ENCODE results near the gene SLC18A3. TPM values are rescaled to one million over a fixed set of nuclear protein-coding genes. Genes with fewer than 3 reads are reported as not detected.

The SLC18A3 gene
- total RNA-seq, 2 experiments from 2014 or later = not detected

GRCh38 chr10:49619613-49620012 lies 9.5 kb downstream of the SLC18A3 start:
- peaks cover 2% of the 10 kb centered on the region for H3K4me1 Mint-ChIP-seq (ENCODE audit: low read depth)
- ATAC-seq = no peak
- intact Hi-C loops (cut with micrococcal nuclease) = no loop called here
- no peak for TF ChIP-seq CTCF (IDR thresholded peaks at IDR 0.05)
- H3K4me3 Mint-ChIP-seq = no peak overlapping the region
- no peak for DNase-seq
- ChIA-PET CTCF (interaction anchor here (1.1 kb wide), 1 partner anchor 30 kb away, joined by 3 read pairs; no protein-coding TSS in a partner anchor), POLR2A (no interaction called here)
- H3K27me3 Mint-ChIP-seq = peaks cover 33% of the 10 kb centered on the region
- H3K27ac Mint-ChIP-seq = no peak overlapping the region
- H3K9me3 Mint-ChIP-seq = no peaks in the 10 kb centered on the region
- H3K36me3 Mint-ChIP-seq (ENCODE audit: low read depth) = no peaks in the 10 kb centered on the region

GRCh38 chr10:49620286-49620810 lies 10.2 kb downstream of the SLC18A3 start:
- CTCF ChIA-PET = no interaction called here
- ATAC-seq (no peak), DNase-seq (no peak)
- Mint-ChIP-seq H3K27ac (no peak overlapping the region), H3K27me3 (peaks cover 27% of the 10 kb centered on the region), H3K4me3 (no peak overlapping the region), H3K4me1 (ENCODE audit: low read depth) (no peaks in the 10 kb centered on the region), H3K36me3 (ENCODE audit: low read depth) (no peaks in the 10 kb centered on the region), H3K9me3 (no peaks in the 10 kb centered on the region)
- intact Hi-C loops (cut with micrococcal nuclease) = no loop called here
- no peak for TF ChIP-seq CTCF (IDR thresholded peaks at IDR 0.05)
- POLR2A ChIA-PET = no interaction called here

GRCh38 chr10:49620841-49621378 lies 10.8 kb downstream of the SLC18A3 start:
- Mint-ChIP-seq H3K36me3 (ENCODE audit: low read depth) (no peaks in the 10 kb centered on the region), H3K27me3 (peaks cover 21% of the 10 kb centered on the region), H3K4me3 (no peak overlapping the region), H3K4me1 (ENCODE audit: low read depth) (no peaks in the 10 kb centered on the region), H3K27ac (no peak overlapping the region), H3K9me3 (no peaks in the 10 kb centered on the region)
- intact Hi-C loops (cut with micrococcal nuclease) = no loop called here
- no peak for TF ChIP-seq CTCF (IDR thresholded peaks at IDR 0.05)
- POLR2A ChIA-PET = no interaction called here
- ATAC-seq (no peak), DNase-seq (no peak)
- CTCF ChIA-PET = no interaction called here

- no peak overlapping the region for H3K27ac Mint-ChIP-seq
- no peaks in the 10 kb centered on the region for H3K9me3 Mint-ChIP-seq
- no peak overlapping the region for H3K4me3 Mint-ChIP-seq
- no peaks in the 10 kb centered on the region for H3K4me1 Mint-ChIP-seq (ENCODE audit: low read depth)
- no peak for DNase-seq
- ChIA-PET CTCF (no interaction called here), POLR2A (no interaction called here)
- peaks cover 19% of the 10 kb centered on the region for H3K27me3 Mint-ChIP-seq
- no peaks in the 10 kb centered on the region for H3K36me3 Mint-ChIP-seq (ENCODE audit: low read depth)
- intact Hi-C loops (cut with micrococcal nuclease) = no loop called here
- TF ChIP-seq CTCF (IDR thresholded peaks at IDR 0.05) = no peak
- no peak for ATAC-seq
Observed at GRCh38 chr10:49621561-49621960, 11.5 kb downstream of the SLC18A3 start.

GRCh38 chr10:49622426-49623425 lies 12.6 kb downstream of the SLC18A3 start:
- no peak for DNase-seq

More at GRCh38 chr10:49622426-49623425, 12.6 kb downstream of the SLC18A3 start:
- intact Hi-C loops (cut with micrococcal nuclease) = no loop called here
- CTCF ChIA-PET = interaction anchor here (1.2 kb wide), 1 partner anchor 28 kb away, joined by 3 read pairs; no protein-coding TSS in a partner anchor
- ATAC-seq = no peak
- Mint-ChIP-seq H3K4me3 (no peak overlapping the region), H3K36me3 (ENCODE audit: low read depth) (no peaks in the 10 kb centered on the region), H3K9me3 (no peaks in the 10 kb centered on the region), H3K4me1 (ENCODE audit: low read depth) (no peaks in the 10 kb centered on the region), H3K27me3 (peaks cover 13% of the 10 kb centered on the region), H3K27ac (no peak overlapping the region)
- TF ChIP-seq CTCF (IDR thresholded peaks at IDR 0.05) = no peak
- POLR2A ChIA-PET = no interaction called here
